Activated CD8-positive, alpha-beta T cell treated with anti-CD3 and anti-CD28 coated beads, Interleukin-2, amount 10 ng/mL, durations not matched to agents 7 days and 5 days (primary cell): ENCODE measurements around the gene TK2. TPM values are rescaled to one million over a fixed set of nuclear protein-coding genes. Genes with fewer than 3 reads are reported as not detected.
A peak's percentile ranks its signal among the peaks of the same experiment; 100 is the strongest.

Experiments
- ATAC-seq: fragments of 150-1000 bp; cut with Tn5 transposase; one replicate; pipeline ENCODE4 v1.10.0; 2021; ENCODE audit warnings: moderate library complexity
- CTCF ChIA-PET: fragments of 350-600 bp; sonication (Branson Sonifier 250); formaldehyde crosslinking; loops from one replicate; lab custom pipeline; 2021; ENCODE audit warnings: antibody characterized with exemption; lab: Charles Lee
- POLR2A ChIA-PET: fragments of 350-600 bp; sonication (Branson Sonifier 250); formaldehyde crosslinking; loops from one replicate; lab custom pipeline; 2021; ENCODE audit warnings: antibody characterized with exemption; lab: Charles Lee
- DNase-seq: peaks from one replicate; pipeline ENCODE4 v3.0.0-alpha.2; 2020
- H3K27ac Mint-ChIP-seq: one replicate; pipeline ENCODE4 v1.8.0; 2021; ENCODE audit warnings: mild to moderate bottlenecking, mixed read lengths
- H3K27me3 Mint-ChIP-seq: one replicate; pipeline ENCODE4 v1.8.0; 2021; ENCODE audit warnings: low read depth, mixed read lengths
- H3K36me3 Mint-ChIP-seq: one replicate; pipeline ENCODE4 v1.8.0; 2021; ENCODE audit warnings: low read depth, mixed read lengths
- H3K4me1 Mint-ChIP-seq: one replicate; pipeline ENCODE4 v1.8.0; 2021; ENCODE audit warnings: low read depth, mixed read lengths
- H3K4me3 Mint-ChIP-seq: one replicate; pipeline ENCODE4 v1.8.0; 2021; ENCODE audit warnings: mild to moderate bottlenecking, mixed read lengths
- H3K9me3 Mint-ChIP-seq: one replicate; pipeline ENCODE4 v1.8.0; 2022; ENCODE audit warnings: mixed read lengths; ENCODE audit not compliant: insufficient read depth
- total RNA-seq, 2 experiments: library from RNA; stranded (reverse); gene quantifications; one replicate each; pipeline ENCODE4 v1.2.3, GENCODE V29; 2021

Gene TK2
- total RNA-seq, 2 experiments from 2014 or later = 5.7 to 6.4 TPM

- no peak for DNase-seq
- CTCF ChIA-PET = interaction anchor here (1.2 to 12.2 kb wide), 4 partner anchors 35 to 128 kb away, joined by 3 to 195 read pairs (median 6); no protein-coding TSS in a partner anchor
These were observed 69.4 kb downstream of the TK2 start for GRCh38 chr16:66480265-66481080.

GRCh38 chr16:66479661-66480264, 70.2 kb downstream of the TK2 start:
- ATAC-seq (no peak), DNase-seq (no peak)
- Mint-ChIP-seq H3K27ac (peak overlapping the region; percentile 46), H3K4me3 (no peak overlapping the region), H3K9me3 (no peaks in the 10 kb centered on the region), H3K4me1 (peaks cover 56% of the 10 kb centered on the region), H3K36me3 (no peaks in the 10 kb centered on the region), H3K27me3 (no peaks in the 10 kb centered on the region)
- ChIA-PET POLR2A (no interaction called here), CTCF (interaction anchor here (1.2 to 12.2 kb wide), 6 partner anchors 36 to 128 kb away, joined by 3 to 195 read pairs (median 5); no protein-coding TSS in a partner anchor)

More at GRCh38 chr16:66480265-66481080, 69.4 kb downstream of the TK2 start:
- H3K27me3 Mint-ChIP-seq = no peaks in the 10 kb centered on the region
- peaks cover 56% of the 10 kb centered on the region for H3K4me1 Mint-ChIP-seq
- H3K4me3 Mint-ChIP-seq = no peak overlapping the region
- no peaks in the 10 kb centered on the region for H3K36me3 Mint-ChIP-seq
- H3K9me3 Mint-ChIP-seq = no peaks in the 10 kb centered on the region
- H3K27ac Mint-ChIP-seq = peak overlapping the region; percentile 46
- POLR2A ChIA-PET = no interaction called here
- ATAC-seq = no peak

- POLR2A ChIA-PET = no interaction called here
- DNase-seq (peak; percentile 90), ATAC-seq (peak; percentile 83)
- H3K9me3 Mint-ChIP-seq = no peaks in the 10 kb centered on the region
- no peaks in the 10 kb centered on the region for H3K27me3 Mint-ChIP-seq
- peak overlapping the region; percentile 72 for H3K27ac Mint-ChIP-seq
- CTCF ChIA-PET = interaction anchor here (1.5 to 12.2 kb wide), 5 partner anchors 37 to 129 kb away, joined by 3 to 195 read pairs (median 5); no protein-coding TSS in a partner anchor
- no peaks in the 10 kb centered on the region for H3K36me3 Mint-ChIP-seq
- peaks cover 56% of the 10 kb centered on the region for H3K4me1 Mint-ChIP-seq
- H3K4me3 Mint-ChIP-seq = no peak overlapping the region
These were observed 71.0 kb downstream of the TK2 start for GRCh38 chr16:66478733-66479511.

GRCh38 chr16:66477028-66477515, 72.8 kb downstream of the TK2 start:
- Mint-ChIP-seq H3K4me3 (no peak overlapping the region), H3K4me1 (peaks cover 48% of the 10 kb centered on the region), H3K36me3 (no peaks in the 10 kb centered on the region), H3K27ac (peak overlapping the region; percentile 48), H3K9me3 (no peaks in the 10 kb centered on the region), H3K27me3 (no peaks in the 10 kb centered on the region)
- no peak for ATAC-seq
- ChIA-PET CTCF (interaction anchor here (0.6 to 12.2 kb wide), 13 partner anchors 10 to 354 kb away, joined by 3 to 195 read pairs (median 4); partner anchors contain the start of genes CKLF and NAE1), POLR2A (no interaction called here)
- DNase-seq = no peak

GRCh38 chr16:66476328-66477027, 73.4 kb downstream of the TK2 start:
- no peaks in the 10 kb centered on the region for H3K27me3 Mint-ChIP-seq
- ATAC-seq = peak; percentile 22
- no peaks in the 10 kb centered on the region for H3K9me3 Mint-ChIP-seq
- CTCF ChIA-PET = interaction anchor here (0.6 to 12.2 kb wide), 14 partner anchors 11 to 355 kb away, joined by 3 to 195 read pairs (median 4); partner anchors contain the start of genes CKLF and NAE1
- H3K27ac Mint-ChIP-seq = peak overlapping the region; percentile 48
- no peak overlapping the region for H3K4me3 Mint-ChIP-seq
- peak; percentile 56 for DNase-seq
- H3K36me3 Mint-ChIP-seq = no peaks in the 10 kb centered on the region
- peaks cover 48% of the 10 kb centered on the region for H3K4me1 Mint-ChIP-seq
- POLR2A ChIA-PET = no interaction called here

GRCh38 chr16:66475232-66475631, 74.7 kb downstream of the TK2 start:
- no peak overlapping the region for H3K4me3 Mint-ChIP-seq
- POLR2A ChIA-PET = interaction anchor here (0.8 kb wide), 1 partner anchor 69 kb away, joined by 4 read pairs; no protein-coding TSS in a partner anchor
- peak overlapping the region; percentile 70 for H3K27ac Mint-ChIP-seq
- ATAC-seq = no peak
- H3K27me3 Mint-ChIP-seq = no peaks in the 10 kb centered on the region
- no peak for DNase-seq
- CTCF ChIA-PET = interaction anchor here (0.8 to 12.2 kb wide), 6 partner anchors 37 to 129 kb away, joined by 3 to 195 read pairs (median 4); partner anchors contain the start of gene CKLF
- no peaks in the 10 kb centered on the region for H3K9me3 Mint-ChIP-seq
- peaks cover 48% of the 10 kb centered on the region for H3K4me1 Mint-ChIP-seq
- no peaks in the 10 kb centered on the region for H3K36me3 Mint-ChIP-seq

- DNase-seq (peak; percentile 88), ATAC-seq (peak; percentile 94)
- no peaks in the 10 kb centered on the region for H3K36me3 Mint-ChIP-seq
- no peak overlapping the region for H3K4me3 Mint-ChIP-seq
- POLR2A ChIA-PET = interaction anchor here (0.8 kb wide), 1 partner anchor 68 kb away, joined by 4 read pairs; no protein-coding TSS in a partner anchor
- CTCF ChIA-PET = interaction anchor here (0.8 to 12.2 kb wide), 6 partner anchors 37 to 129 kb away, joined by 3 to 195 read pairs (median 4); partner anchors contain the start of gene CKLF
- peak overlapping the region; percentile 70 for H3K27ac Mint-ChIP-seq
- H3K27me3 Mint-ChIP-seq = no peaks in the 10 kb centered on the region
- peaks cover 46% of the 10 kb centered on the region for H3K4me1 Mint-ChIP-seq
- H3K9me3 Mint-ChIP-seq = no peaks in the 10 kb centered on the region
These were observed 75.1 kb downstream of the TK2 start for GRCh38 chr16:66474750-66475199.

GRCh38 chr16:66473654-66474519, 76.0 kb downstream of the TK2 start:
- ATAC-seq = no peak
- POLR2A ChIA-PET = no interaction called here
- Mint-ChIP-seq H3K4me1 (peaks cover 39% of the 10 kb centered on the region), H3K27ac (peak overlapping the region; percentile 77), H3K9me3 (no peaks in the 10 kb centered on the region), H3K4me3 (no peak overlapping the region), H3K36me3 (no peaks in the 10 kb centered on the region), H3K27me3 (no peaks in the 10 kb centered on the region)
- CTCF ChIA-PET = interaction anchor here (1.0 to 12.2 kb wide), 5 partner anchors 38 to 130 kb away, joined by 3 to 195 read pairs (median 4); no protein-coding TSS in a partner anchor
- no peak for DNase-seq

- H3K4me1 Mint-ChIP-seq = peaks cover 35% of the 10 kb centered on the region
- POLR2A ChIA-PET = no interaction called here
- H3K27ac Mint-ChIP-seq = no peak overlapping the region
- no peaks in the 10 kb centered on the region for H3K36me3 Mint-ChIP-seq
- H3K4me3 Mint-ChIP-seq = no peak overlapping the region
- CTCF ChIA-PET = interaction anchor here (1.9 kb wide), 1 partner anchor 117 kb away, joined by 7 read pairs; no protein-coding TSS in a partner anchor
- DNase-seq (no peak), ATAC-seq (no peak)
- no peaks in the 10 kb centered on the region for H3K9me3 Mint-ChIP-seq
- H3K27me3 Mint-ChIP-seq = no peaks in the 10 kb centered on the region
These were observed 76.8 kb downstream of the TK2 start for GRCh38 chr16:66473051-66473571.
